ENCODE measurements around the gene SLC25A1.

- no peak for TF ChIP-seq POLR2A (IDR thresholded peaks at IDR 0.05; ENCODE audit: low read length)
- no peak for TF ChIP-seq GATA1 (IDR thresholded peaks at IDR 0.05; ENCODE audit: low read depth, low read length)
These were observed 39.6 kb downstream of the SLC25A1 start for GRCh38 chr22:19139001-19139356.

Data from erythroblast (primary cell).